HG02885 (cell line): ENCODE data around the gene CBLL1.

Experiments used
- ATAC-seq: cut with Tn5 transposase; IDR thresholded peaks from one replicate; pipeline ENCODE4 v1.9.1; 2021; ENCODE audit warnings: mild to moderate bottlenecking; ENCODE audit not compliant: unreplicated experiment, poor library complexity

Gene CBLL1

DNA sequence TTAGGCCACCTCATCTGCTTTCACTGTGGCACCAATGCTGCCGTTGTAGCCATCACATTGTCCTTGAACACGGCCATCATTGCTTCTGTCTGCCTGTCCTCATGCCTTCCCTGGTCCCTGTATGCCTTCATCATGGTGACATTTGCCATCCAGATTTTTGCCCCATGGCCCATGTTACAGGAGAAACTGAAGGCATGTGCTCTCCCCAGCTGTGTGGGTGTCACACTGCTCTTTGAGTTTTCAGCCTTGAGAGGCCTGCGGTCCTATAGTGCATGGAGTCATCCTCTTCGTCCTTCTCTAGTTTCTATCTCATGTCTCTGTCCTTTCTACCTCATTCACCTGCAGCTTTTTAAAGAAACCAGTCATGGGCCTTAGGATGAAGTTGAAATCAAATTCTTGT, 65.2 kb downstream of the CBLL1 start:
- ATAC-seq: no peak

DNA sequence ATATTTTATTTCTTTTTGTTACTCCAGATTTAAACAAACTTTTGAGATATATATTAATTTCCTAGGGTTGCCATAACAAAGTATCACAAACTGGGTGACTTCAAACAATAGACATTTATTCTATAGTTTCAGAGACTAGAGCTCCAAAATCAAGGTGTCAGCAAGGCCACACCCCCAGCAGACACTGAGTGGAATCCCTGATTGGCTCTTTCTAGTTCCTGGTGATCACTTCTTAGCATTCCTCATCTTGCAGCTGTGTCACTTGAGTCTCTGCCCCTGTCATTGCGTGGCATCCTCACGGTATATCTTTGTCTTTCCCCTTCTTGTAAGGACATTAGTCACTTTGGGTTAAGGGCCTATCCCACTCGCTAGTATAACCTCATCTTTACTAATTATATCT, 66.7 kb downstream of the CBLL1 start:
- ATAC-seq: no peak
